Choroid plexus epithelial cell (primary cell): ENCODE results near the gene DPH1.

ENCODE experiments used
- DNase-seq: peaks from one replicate; pipeline ENCODE4 v3.0.0-alpha.2; 2010; ENCODE audit warnings: low read depth
- H3K4me3 ChIP-seq: 2 replicates; pipeline ENCODE4 v1.5.1; 2011; ENCODE audit warnings: low read depth, mild to moderate bottlenecking, control low read depth, low read length, moderate library complexity
- CTCF ChIP-seq: conservative IDR thresholded peaks from 2 replicates; pipeline ENCODE4 v1.5.1; 2011; ENCODE audit warnings: low read depth, mild to moderate bottlenecking, control low read depth, inconsistent platforms, low read length, moderate library complexity

The DPH1 gene

GRCh38 chr17:2060385-2060658, 30.4 kb downstream of the DPH1 start:
- DNase-seq, result no peak
- peak overlapping the region; percentile 79 for H3K4me3 ChIP-seq
- no peak for TF ChIP-seq CTCF

GRCh38 chr17:2060681-2061440, 30.9 kb downstream of the DPH1 start:
- H3K4me3 ChIP-seq, result peak overlapping the region; percentile 79
- TF ChIP-seq CTCF, result no peak
- DNase-seq, result peak; percentile 76

GRCh38 chr17:2061441-2061958, 31.5 kb downstream of the DPH1 start:
- DNase-seq, result peak; percentile 62
- no peak for TF ChIP-seq CTCF
- H3K4me3 ChIP-seq, result no peak overlapping the region

GRCh38 chr17:2062571-2063183, 32.7 kb downstream of the DPH1 start:
- H3K4me3 ChIP-seq, result peak overlapping the region; percentile 11
- DNase-seq, result peak; percentile 77
- no peak for TF ChIP-seq CTCF

GRCh38 chr17:2063261-2064146, 33.6 kb downstream of the DPH1 start:
- peak; percentile 87 for DNase-seq
- no peak for TF ChIP-seq CTCF
- H3K4me3 ChIP-seq, result no peak overlapping the region

- no peak for TF ChIP-seq CTCF
- H3K4me3 ChIP-seq, result no peak overlapping the region
- peak; percentile 47 for DNase-seq
Measured at GRCh38 chr17:2064147-2064489, 34.2 kb downstream of the DPH1 start.
